K562 (cell line): ENCODE results near the gene DDX20. TPM values are rescaled to one million over a fixed set of nuclear protein-coding genes. Genes with fewer than 3 reads are reported as not detected.
A peak's percentile ranks its signal among the peaks of the same experiment; 100 is the strongest.

Source experiments
- BCOR ChIP-seq: fragments of 450-650 bp; IDR thresholded peaks from 2 replicates; pipeline ENCODE4 v1.6.1; 2016
- CREB1 ChIP-seq, 2 experiments: sonication (generic) in 1 of 2; formaldehyde crosslinking in 1 of 2; IDR thresholded peaks; 2 replicates each; pipeline versions ENCODE4 v1.6.1 to v1.8.0; 2012 to 2022; ENCODE audit warnings: inconsistent platforms in 1 of 2, mild to moderate bottlenecking in 1 of 2, missing genetic modification reagents in 1 of 2, moderate library complexity in 1 of 2
- CREBBP ChIP-seq: IDR thresholded peaks from one replicate; pipeline ENCODE4 v1.6.1; 2012; ENCODE audit warnings: low read depth, mild to moderate bottlenecking, control low read depth, inconsistent platforms, low read length
- DPF2 ChIP-seq: fragments of 450-650 bp; IDR thresholded peaks from 2 replicates; pipeline ENCODE4 v1.6.1; 2016
- RCOR1 ChIP-seq, 2 experiments: IDR thresholded peaks; 2 replicates each; pipeline ENCODE4 v1.6.1; 2012; ENCODE audit warnings: low read depth in 2 of 2, low read length in 2 of 2, borderline replicate concordance in 1 of 2, improper control_type of control experiment in 1 of 2
- RHOXF2B ChIP-seq: fragments of 250-450 bp; sonication (Bioruptor Pico); conservative IDR thresholded peaks from 2 replicates; pipeline ENCODE4 v1.5.1; 2021
- TRIM24 ChIP-seq, 2 experiments: fragments of 450-650 bp; IDR thresholded peaks; 2 replicates each; pipeline ENCODE4 v1.6.1; 2016
- ZBTB7A ChIP-seq: IDR thresholded peaks from 2 replicates; pipeline ENCODE4 v1.6.1; 2011; ENCODE audit warnings: low read depth, mild to moderate bottlenecking, low read length, moderate library complexity, borderline replicate concordance; ENCODE audit not compliant: control insufficient read depth
- polyA plus RNA-seq, 8 experiments: library from polyadenylated mRNA; depleted of rRNA in 4 of 8; stranded (reverse) in 5 of 8; unstranded in 3 of 8; fragments of >200 nt; fragmentation: Nextera tagmentation in 2 of 8; fragmentation: Illumina TruSeq in 1 of 8; extraction: Ambion mirVana in 2 of 8; extraction: Trizol in 1 of 8; gene quantifications; 2 replicates each; pipeline versions ENCODE4 v1.2.1 to v1.2.3, GENCODE V29; 2011 to 2014; ENCODE audit warnings: inconsistent platforms in 1 of 8, missing spikeins in 1 of 8
- total RNA-seq, 7 experiments: library from RNA; depleted of rRNA in 6 of 7; stranded (reverse); fragments of >200 nt in 6 of 7; fragmentation: Illumina TruSeq in 2 of 7; extraction: Trizol in 2 of 7; gene quantifications; 2 replicates each; pipeline versions ENCODE4 v1.2.1 to v1.2.3, GENCODE V29; 2011 to 2021; ENCODE audit warnings: low replicate concordance in 1 of 7
- TF ChIP-seq, protein P1 (sequence below), 2 experiments: fragments of 450-650 bp in 1 of 2; sonication (generic) in 1 of 2; formaldehyde crosslinking; conservative IDR thresholded peaks; 2 replicates each; pipeline versions ENCODE4 v1.4.0 to v1.8.1; 2020 to 2022; ENCODE audit warnings: mild to moderate bottlenecking in 1 of 2, missing genetic modification reagents in 1 of 2
- TF ChIP-seq, protein P2 (sequence below): sonication (generic); formaldehyde crosslinking; IDR thresholded peaks from 2 replicates; pipeline ENCODE4 v1.8.1; 2023; ENCODE audit warnings: mild to moderate bottlenecking, missing genetic modification reagents

Gene DDX20
- total and polyA plus RNA-seq, 9 of the 15 experiments (the other 6 are each of a cell fraction or from before 2014, with no cell fraction given) = 8.3 to 33.4 (median 24.5) TPM

DNA sequence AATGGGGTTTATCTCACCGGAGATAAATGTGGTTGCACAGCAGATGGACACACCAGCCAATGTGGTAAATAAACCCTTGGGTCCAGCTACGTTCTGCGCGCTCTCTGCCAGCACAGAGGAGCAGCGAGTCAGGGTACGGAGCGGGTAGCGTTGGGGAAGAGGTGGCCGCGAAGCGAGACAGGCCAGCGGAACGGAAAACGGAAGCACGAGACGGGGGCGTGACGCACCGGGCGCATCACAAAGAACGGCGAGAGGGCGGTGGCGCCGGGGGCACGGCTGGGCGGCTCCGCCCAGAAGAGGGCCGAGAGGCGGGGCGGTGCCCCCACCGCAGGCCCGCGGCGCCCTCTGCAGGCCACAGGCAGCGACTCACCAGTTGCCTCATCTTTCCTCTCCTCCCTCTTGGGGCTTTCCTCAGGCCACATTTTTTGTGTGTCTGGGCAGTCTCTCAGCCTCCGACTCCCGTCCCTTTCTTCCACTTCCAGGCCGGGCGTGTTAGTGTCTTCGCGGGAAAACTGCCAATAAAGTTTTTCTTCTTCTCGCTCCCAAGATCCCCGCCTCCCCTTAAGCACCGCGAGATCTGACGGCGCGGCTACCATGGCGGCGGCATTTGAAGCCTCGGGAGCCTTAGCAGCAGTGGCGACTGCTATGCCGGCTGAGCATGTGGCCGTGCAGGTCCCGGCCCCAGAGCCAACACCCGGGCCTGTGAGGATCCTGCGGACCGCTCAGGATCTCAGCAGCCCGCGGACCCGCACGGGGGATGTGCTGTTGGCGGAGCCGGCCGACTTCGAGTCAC is at the start of gene DDX20 (continued):
- no peak for TF ChIP-seq CREBBP
- peak; percentile 32; the same call in 1 of the 2 replicates for TF ChIP-seq ZBTB7A
- TF ChIP-seq RHOXF2B (CRISPR knock-in tag) = no peak
- peak in 1 of 2 experiments; percentile 69; a peak in 2 of 4 replicates for TF ChIP-seq TRIM24 (IDR thresholded peaks at IDR 0.05)
- peak; percentile 90 for TF ChIP-seq CREB1 (IDR thresholded peaks at IDR 0.05)
- TF ChIP-seq CREB1 (CRISPR knock-in tag; IDR thresholded peaks at IDR 0.05) = peak; percentile 83
- TF ChIP-seq, protein P1, sequence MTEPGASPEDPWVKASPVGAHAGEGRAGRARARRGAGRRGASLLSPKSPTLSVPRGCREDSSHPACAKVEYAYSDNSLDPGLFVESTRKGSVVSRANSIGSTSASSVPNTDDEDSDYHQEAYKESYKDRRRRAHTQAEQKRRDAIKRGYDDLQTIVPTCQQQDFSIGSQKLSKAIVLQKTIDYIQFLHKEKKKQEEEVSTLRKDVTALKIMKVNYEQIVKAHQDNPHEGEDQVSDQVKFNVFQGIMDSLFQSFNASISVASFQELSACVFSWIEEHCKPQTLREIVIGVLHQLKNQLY (CRISPR knock-in tag; conservative IDR thresholded peaks at IDR 0.05) = no peak
- TF ChIP-seq RCOR1 (IDR thresholded peaks at IDR 0.05; ENCODE audit: borderline replicate concordance in 1 of 2, low read depth in 2 of 2, low read length in 2 of 2) = peak in 1 of 2 experiments; percentile 5; a peak in 1 of 4 replicates
- peak; percentile 80 for TF ChIP-seq BCOR
- TF ChIP-seq DPF2 = peak; percentile 75; the same call in 1 of the 2 replicates
- TF ChIP-seq, protein P2, sequence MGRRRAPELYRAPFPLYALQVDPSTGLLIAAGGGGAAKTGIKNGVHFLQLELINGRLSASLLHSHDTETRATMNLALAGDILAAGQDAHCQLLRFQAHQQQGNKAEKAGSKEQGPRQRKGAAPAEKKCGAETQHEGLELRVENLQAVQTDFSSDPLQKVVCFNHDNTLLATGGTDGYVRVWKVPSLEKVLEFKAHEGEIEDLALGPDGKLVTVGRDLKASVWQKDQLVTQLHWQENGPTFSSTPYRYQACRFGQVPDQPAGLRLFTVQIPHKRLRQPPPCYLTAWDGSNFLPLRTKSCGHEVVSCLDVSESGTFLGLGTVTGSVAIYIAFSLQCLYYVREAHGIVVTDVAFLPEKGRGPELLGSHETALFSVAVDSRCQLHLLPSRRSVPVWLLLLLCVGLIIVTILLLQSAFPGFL = peak; percentile 95; the same call in 1 of the 2 replicates
